GM19240 (cell line): ENCODE data around the gene C11orf87.

Source experiments
- DNase-seq: peaks from one replicate; pipeline ENCODE4 v3.0.0; 2011; ENCODE audit warnings: low spot score; ENCODE audit not compliant: insufficient read length

The C11orf87 gene

GRCh38 chr11:109439684-109440083, 17.7 kb downstream of the C11orf87 start:
- DNase-seq, result no peak

- DNase-seq, result no peak
Measured at GRCh38 chr11:109443052-109443451, 21.1 kb downstream of the C11orf87 start.

GRCh38 chr11:109454857-109455256, 32.9 kb downstream of the C11orf87 start:
- no peak for DNase-seq
